ACHN (cell line): Measurements from ENCODE around the gene OR6C76.
"Not testable (repeated sequence)": the region's sequence is repeated elsewhere in the genome, so short reads cannot be mapped to it uniquely, and the experiment has no call there.

Experiments
- DNase-seq: peaks from one replicate; pipeline ENCODE4 v3.0.0-alpha.2; 2015
- in situ Hi-C: cut with HindIII; loops from 2 replicates; pipeline ENCODE4 v1.10.0; 2017; ENCODE audit warnings: low sequenced_read_pairs, low pct_ligation_motif_present, low pct_unique_long_range_greater_than_20kb

The OR6C76 gene

GRCh38 chr12:55425954-55426353 lies at the start of gene OR6C76:
TSS of gene OR6C76 (plus strand) at chr12:55426254. CDS start at chr12:55426254, 0 bp downstream.
- no peak for DNase-seq
- in situ Hi-C loops = no loop called here

- in situ Hi-C loops = no loop called here
- DNase-seq = no peak
Measured at GRCh38 chr12:55385891-55386290, 40.2 kb upstream of the OR6C76 start.

GRCh38 chr12:55392032-55392795 lies 33.8 kb upstream of the OR6C76 start:
- DNase-seq = no peak
- in situ Hi-C loops = no loop called here

- no peak for DNase-seq
- in situ Hi-C loops = no loop called here
Measured at GRCh38 chr12:55396326-55396725, 29.7 kb upstream of the OR6C76 start.

GRCh38 chr12:55400229-55400628 lies 25.8 kb upstream of the OR6C76 start, which contains the start of gene OR6C65:
TSS of gene OR6C65 (plus strand) at chr12:55400529. CDS start at chr12:55400529, 0 bp downstream.
- DNase-seq = no peak
- in situ Hi-C loops = no loop called here

- DNase-seq = no peak
- in situ Hi-C loops = no loop called here
Measured at GRCh38 chr12:55407866-55408265, 18.2 kb upstream of the OR6C76 start.

- DNase-seq, in situ Hi-C loops: not testable (repeated sequence)
Measured at GRCh38 chr12:55409133-55409532, 16.9 kb upstream of the OR6C76 start.

GRCh38 chr12:55412138-55412537 lies 13.9 kb upstream of the OR6C76 start:
- in situ Hi-C loops, DNase-seq: not testable (repeated sequence)

- DNase-seq, in situ Hi-C loops: not testable (repeated sequence)
Measured at GRCh38 chr12:55413498-55414388, 12.3 kb upstream of the OR6C76 start.

- DNase-seq, in situ Hi-C loops: not testable (repeated sequence)
Measured at GRCh38 chr12:55414396-55414823, 11.6 kb upstream of the OR6C76 start.

- in situ Hi-C loops, DNase-seq: not testable (repeated sequence)
Measured at GRCh38 chr12:55414889-55415288, 11.2 kb upstream of the OR6C76 start.

GRCh38 chr12:55416961-55417360 lies 9.1 kb upstream of the OR6C76 start:
- in situ Hi-C loops = no loop called here
- DNase-seq = no peak

GRCh38 chr12:55420307-55420962 lies 5.6 kb upstream of the OR6C76 start:
- in situ Hi-C loops = no loop called here

GRCh38 chr12:55428331-55429243 lies 2.5 kb downstream of the OR6C76 start:
- in situ Hi-C loops = no loop called here
- DNase-seq = no peak

More at GRCh38 chr12:55420307-55420962, 5.6 kb upstream of the OR6C76 start:
- no peak for DNase-seq

GRCh38 chr12:55441233-55441632 lies 15.2 kb downstream of the OR6C76 start:
- in situ Hi-C loops, DNase-seq: not testable (repeated sequence)

- no peak for DNase-seq
- in situ Hi-C loops = no loop called here
Measured at GRCh38 chr12:55443776-55444175, 17.7 kb downstream of the OR6C76 start, which contains the start of gene OR6C2. TSS of gene OR6C2 (plus strand) at chr12:55444076. CDS start at chr12:55452214, 8,138 bp downstream.

GRCh38 chr12:55445357-55445756 lies 19.3 kb downstream of the OR6C76 start:
- DNase-seq = no peak
- in situ Hi-C loops = no loop called here

- in situ Hi-C loops = no loop called here
- DNase-seq = no peak
Measured at GRCh38 chr12:55446326-55446725, 20.3 kb downstream of the OR6C76 start.
